ENCODE measurements around the gene SHC3.
A peak's percentile ranks its signal among the peaks of the same experiment; 100 is the strongest.

DNA sequence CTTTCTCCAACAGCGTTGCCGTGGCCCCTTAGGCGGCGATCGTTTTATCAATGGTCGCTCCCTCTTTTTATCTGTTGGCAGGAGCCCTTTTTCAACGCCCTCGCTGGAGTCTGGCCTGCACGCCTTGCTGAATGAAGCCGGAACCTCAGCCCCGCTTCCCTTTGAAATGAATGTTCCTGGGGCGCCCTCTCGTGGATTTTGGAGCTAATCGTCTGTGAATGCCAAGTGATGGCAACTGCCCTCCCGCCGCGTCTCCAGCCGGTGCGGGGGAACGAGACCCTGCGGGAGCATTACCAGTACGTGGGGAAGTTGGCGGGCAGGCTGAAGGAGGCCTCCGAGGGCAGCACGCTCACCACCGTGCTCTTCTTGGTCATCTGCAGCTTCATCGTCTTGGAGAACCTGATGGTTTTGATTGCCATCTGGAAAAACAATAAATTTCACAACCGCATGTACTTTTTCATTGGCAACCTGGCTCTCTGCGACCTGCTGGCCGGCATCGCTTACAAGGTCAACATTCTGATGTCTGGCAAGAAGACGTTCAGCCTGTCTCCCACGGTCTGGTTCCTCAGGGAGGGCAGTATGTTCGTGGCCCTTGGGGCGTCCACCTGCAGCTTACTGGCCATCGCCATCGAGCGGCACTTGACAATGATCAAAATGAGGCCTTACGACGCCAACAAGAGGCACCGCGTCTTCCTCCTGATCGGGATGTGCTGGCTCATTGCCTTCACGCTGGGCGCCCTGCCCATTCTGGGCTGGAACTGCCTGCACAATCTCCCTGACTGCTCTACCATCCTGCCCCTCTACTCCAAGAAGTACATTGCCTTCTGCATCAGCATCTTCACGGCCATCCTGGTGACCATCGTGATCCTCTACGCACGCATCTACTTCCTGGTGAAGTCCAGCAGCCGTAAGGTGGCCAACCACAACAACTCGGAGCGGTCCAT is 177.4 kb downstream of the SHC3 start:
- TF ChIP-seq, protein P1, sequence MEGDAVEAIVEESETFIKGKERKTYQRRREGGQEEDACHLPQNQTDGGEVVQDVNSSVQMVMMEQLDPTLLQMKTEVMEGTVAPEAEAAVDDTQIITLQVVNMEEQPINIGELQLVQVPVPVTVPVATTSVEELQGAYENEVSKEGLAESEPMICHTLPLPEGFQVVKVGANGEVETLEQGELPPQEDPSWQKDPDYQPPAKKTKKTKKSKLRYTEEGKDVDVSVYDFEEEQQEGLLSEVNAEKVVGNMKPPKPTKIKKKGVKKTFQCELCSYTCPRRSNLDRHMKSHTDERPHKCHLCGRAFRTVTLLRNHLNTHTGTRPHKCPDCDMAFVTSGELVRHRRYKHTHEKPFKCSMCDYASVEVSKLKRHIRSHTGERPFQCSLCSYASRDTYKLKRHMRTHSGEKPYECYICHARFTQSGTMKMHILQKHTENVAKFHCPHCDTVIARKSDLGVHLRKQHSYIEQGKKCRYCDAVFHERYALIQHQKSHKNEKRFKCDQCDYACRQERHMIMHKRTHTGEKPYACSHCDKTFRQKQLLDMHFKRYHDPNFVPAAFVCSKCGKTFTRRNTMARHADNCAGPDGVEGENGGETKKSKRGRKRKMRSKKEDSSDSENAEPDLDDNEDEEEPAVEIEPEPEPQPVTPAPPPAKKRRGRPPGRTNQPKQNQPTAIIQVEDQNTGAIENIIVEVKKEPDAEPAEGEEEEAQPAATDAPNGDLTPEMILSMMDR (IDR thresholded peaks at IDR 0.05) = peak; percentile 84
- TF ChIP-seq ZFX (IDR thresholded peaks at IDR 0.05; ENCODE audit: borderline replicate concordance) = no peak

All from 22Rv1 (cell line).